HG02938 (cell line): ENCODE data around the gene THEMIS.
A peak's percentile ranks its signal among the peaks of the same experiment; 100 is the strongest.

Source experiments
- ATAC-seq: cut with Tn5 transposase; IDR thresholded peaks from one replicate; pipeline ENCODE4 v1.9.1; 2021; ENCODE audit warnings: mild to moderate bottlenecking, moderate library complexity; ENCODE audit not compliant: unreplicated experiment

The THEMIS gene

GRCh38 chr6:127866766-127867165, 34.1 kb downstream of the THEMIS start:
- no peak for ATAC-seq

DNA sequence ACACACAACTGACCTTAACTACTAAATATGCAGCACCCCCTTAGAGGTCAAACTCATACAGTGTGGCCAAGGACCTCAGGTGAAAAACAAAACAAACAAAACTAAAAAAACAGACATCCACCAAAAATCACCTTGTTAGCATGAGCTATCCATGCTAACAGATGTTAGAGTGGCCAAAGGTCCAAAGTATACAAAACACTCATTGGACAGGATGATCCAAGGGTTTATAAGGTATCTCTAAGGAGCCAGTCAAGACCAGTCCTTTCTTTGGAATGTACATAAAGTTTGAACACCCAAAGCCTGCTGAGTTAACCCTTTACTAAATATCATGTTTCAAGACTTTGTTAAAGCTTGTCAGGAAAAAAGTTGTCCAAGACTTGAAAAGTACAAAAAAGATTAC, 35.8 kb downstream of the THEMIS start:
- no peak for ATAC-seq

DNA sequence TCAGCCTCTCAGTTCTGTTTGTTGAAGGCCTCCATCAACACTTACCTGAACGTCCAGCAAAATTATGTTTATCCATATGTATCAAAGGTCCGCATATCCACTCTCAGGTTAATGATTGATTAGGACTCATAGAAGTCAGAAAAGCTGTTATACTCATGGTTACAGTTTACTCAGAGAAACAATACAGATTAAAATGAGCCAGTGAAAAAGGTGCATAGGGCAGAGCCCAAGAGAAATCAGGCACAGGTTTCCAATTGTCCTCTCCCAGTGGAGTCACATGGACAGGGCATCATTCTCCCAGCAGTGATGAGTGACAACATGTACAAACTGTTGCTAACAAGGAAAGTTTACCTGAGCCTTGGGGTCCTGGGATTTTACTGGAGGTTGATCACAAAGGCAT, 36.2 kb downstream of the THEMIS start:
- ATAC-seq = no peak

- ATAC-seq = no peak
Measured at GRCh38 chr6:127860723-127861122, 40.1 kb downstream of the THEMIS start.

GRCh38 chr6:127859956-127860355, 40.9 kb downstream of the THEMIS start:
- no peak for ATAC-seq

DNA sequence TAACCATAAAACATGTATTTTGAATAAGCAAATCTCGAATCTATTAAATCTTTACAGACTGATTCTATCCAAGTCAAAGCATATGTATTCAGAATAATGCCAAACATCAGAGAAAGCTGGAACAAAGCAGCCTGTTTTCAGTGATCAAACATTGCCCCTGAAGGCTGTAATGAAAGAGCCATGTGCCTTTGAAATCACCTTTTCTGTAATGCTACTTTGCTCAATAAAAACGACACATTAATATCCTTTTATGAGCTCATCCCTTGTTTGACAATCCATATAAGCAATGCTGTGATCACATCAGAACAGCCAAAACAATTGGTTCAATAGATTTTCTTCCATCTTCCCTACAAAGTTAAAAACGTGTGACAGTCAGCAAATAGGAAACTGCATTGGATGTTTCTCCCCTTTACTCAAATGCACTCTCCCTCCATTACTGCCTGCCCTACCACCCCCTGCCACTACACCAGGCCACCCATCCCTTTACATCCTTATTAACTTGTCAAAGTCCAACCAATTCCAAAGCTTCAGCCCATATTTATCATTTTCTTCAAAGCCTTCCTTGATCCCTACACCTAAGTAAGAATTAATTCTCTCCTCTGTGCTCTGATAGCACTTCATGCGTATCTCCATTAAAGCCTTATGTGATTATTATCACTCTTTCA, 42.0 kb downstream of the THEMIS start:
- ATAC-seq = no peak

DNA sequence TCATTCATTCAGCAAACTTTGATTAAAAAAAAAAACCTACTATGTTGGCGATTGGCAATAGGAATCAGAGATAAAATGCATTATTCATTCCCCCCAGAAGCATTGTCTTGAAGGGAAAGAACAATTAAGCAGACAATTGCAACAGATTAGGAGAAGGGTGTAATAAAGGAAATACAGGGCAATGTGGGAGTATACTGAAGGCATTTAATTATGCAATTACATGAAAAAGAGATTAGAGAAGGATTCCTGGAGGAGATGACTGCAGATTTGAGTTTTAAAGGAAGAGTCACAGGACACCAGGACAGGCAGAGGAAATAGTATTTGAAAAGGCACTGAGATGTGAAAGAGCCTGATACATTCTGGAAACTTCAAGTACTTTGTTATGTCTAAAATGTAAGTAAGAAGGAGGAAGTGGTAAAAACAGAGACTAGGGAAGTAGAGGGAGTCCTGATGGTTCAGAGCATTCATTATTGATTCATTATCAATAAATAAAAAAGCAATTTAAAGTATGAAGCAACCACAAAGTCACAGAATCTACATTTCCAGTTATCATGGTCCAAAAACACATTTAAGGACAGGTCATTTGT, 43.7 kb downstream of the THEMIS start:
- no peak for ATAC-seq

- ATAC-seq = peak; percentile 63
Measured at GRCh38 chr6:127855542-127856159, 45.2 kb downstream of the THEMIS start.

- ATAC-seq = no peak
Measured at GRCh38 chr6:127854009-127854408, 46.8 kb downstream of the THEMIS start.

- ATAC-seq = no peak
Measured at GRCh38 chr6:127851197-127851596, 49.7 kb downstream of the THEMIS start.

DNA sequence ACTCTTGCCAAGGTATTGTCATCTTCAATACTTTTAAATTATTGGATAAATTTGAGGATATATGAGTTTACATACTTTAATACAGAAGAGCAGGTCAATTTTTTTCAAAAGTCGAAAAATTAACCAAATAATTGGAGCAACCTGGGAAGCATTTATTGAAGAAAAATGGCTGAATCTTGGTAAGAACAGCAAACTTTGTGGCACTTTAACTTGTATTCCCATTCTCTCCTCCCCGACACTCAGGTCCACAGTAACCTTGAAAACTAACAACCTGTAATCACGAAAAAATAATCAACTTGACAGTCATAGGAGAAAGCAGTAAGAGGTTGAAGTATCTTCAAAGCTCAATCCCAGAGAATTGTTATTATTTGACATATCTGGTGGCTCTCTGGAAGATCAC, 55.6 kb downstream of the THEMIS start:
- no peak for ATAC-seq

- ATAC-seq = no peak
Measured at GRCh38 chr6:127844529-127844928, 56.3 kb downstream of the THEMIS start.

- ATAC-seq = no peak
Measured at GRCh38 chr6:127843582-127843981, 57.3 kb downstream of the THEMIS start.

DNA sequence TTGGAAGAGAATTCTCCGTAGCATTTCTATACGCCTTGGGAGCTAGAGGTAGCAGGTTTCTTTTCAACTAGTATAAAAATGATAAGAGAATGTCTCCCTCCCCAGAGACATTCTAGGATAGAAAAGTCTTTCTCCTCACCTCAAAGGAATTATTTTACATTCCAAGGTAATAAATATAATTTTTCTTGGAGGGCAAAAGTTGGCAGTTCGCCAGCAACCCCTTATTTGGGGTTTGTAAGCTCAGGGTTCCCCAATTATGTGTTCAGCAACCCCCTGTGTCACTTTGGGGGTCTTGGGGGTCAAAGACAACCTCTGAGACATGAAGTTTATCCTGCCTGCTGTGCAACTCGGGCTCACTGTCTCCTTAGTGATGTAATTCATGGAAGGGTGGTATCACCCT, 58.3 kb downstream of the THEMIS start:
- no peak for ATAC-seq

- ATAC-seq = no peak
Measured at GRCh38 chr6:127841811-127842210, 59.0 kb downstream of the THEMIS start.

GRCh38 chr6:127834136-127834535, 66.7 kb downstream of the THEMIS start:
- ATAC-seq = no peak

- no peak for ATAC-seq
Measured at GRCh38 chr6:127833336-127833735, 67.5 kb downstream of the THEMIS start.

GRCh38 chr6:127832381-127832780, 68.5 kb downstream of the THEMIS start:
- ATAC-seq = no peak

- no peak for ATAC-seq
Measured at GRCh38 chr6:127824061-127824460, 76.8 kb downstream of the THEMIS start.

DNA sequence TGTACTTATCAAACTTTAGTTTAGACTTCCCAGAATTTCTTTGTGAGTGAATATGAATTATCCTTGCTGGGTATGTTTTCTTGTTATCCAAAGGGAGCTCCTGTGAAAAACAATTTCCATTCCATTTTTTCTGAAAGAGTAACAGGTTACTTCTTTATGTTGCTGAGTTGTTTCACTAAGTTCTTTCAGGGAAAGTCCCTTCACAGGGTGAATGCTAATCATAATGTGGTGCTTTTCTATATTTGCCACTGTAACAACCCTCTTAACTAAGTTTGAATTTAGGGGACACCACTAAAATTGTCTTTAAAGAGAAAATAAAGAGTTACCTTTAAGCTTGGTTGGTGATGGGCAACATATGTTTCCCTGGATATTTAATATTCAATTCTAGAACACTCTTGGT, 79.4 kb downstream of the THEMIS start:
- no peak for ATAC-seq

- no peak for ATAC-seq
Measured at GRCh38 chr6:127818149-127818548, 82.7 kb downstream of the THEMIS start.

GRCh38 chr6:127816643-127817042, 84.2 kb downstream of the THEMIS start:
- ATAC-seq = no peak

GRCh38 chr6:127813699-127814027, 87.2 kb downstream of the THEMIS start:
- no peak for ATAC-seq
